GM12872 (cell line): ENCODE measurements around the gene CNPY1.

Experiments
- TF ChIP-seq, protein P1 (sequence below): IDR thresholded peaks from 3 replicates; pipeline ENCODE4 v1.5.1; 2011; ENCODE audit warnings: low read depth, mild to moderate bottlenecking, low read length, moderate library complexity; ENCODE audit not compliant: insufficient read depth

CNPY1 gene

DNA sequence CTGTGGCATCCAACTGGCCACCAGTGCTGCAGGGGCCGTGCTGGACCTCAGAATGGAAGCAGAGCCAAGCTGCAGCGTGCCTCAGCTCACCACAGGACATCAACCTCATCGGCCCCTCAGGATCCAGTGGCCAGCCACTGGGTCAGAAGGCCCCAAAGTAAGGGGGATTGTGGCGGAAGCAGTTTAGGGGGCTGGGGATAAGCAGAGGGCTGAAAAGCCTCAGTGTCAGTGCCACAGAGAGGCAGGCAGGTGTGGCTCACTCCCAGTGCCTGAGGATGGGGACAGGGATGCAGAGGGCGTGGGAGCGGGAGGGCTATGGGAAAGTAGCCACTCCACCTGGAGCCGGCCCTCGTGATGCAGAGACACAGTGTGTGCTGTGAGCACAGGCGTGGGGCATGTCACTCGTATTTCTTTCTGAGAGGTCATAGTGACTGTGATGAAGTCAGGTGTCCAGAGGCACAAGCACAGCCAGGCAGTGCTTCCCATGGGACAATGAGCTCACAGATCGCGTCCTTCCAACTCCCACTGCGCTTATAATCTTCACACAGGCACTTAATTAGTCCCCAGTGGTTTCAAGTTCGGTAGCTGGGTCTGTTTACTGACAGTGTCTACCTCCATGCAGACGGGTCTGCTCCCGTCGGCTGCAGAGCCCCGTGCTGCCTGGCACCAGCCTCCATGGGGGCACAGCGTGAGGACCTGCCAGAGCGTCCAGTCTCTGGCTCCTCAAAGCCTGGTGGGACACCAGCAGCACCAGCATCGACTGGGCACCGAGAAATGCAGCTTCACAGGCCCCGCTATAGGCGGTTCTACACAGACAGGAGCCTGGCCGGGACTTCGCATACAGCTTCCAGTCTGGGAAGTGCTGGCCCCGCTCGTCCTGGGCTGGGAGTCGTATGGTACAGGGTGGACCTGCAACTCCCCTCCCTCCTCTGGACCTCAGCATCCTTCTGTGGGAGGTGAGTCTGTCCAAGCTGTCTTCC lies 42.9 kb upstream of the CNPY1 start:
- TF ChIP-seq, protein P1, sequence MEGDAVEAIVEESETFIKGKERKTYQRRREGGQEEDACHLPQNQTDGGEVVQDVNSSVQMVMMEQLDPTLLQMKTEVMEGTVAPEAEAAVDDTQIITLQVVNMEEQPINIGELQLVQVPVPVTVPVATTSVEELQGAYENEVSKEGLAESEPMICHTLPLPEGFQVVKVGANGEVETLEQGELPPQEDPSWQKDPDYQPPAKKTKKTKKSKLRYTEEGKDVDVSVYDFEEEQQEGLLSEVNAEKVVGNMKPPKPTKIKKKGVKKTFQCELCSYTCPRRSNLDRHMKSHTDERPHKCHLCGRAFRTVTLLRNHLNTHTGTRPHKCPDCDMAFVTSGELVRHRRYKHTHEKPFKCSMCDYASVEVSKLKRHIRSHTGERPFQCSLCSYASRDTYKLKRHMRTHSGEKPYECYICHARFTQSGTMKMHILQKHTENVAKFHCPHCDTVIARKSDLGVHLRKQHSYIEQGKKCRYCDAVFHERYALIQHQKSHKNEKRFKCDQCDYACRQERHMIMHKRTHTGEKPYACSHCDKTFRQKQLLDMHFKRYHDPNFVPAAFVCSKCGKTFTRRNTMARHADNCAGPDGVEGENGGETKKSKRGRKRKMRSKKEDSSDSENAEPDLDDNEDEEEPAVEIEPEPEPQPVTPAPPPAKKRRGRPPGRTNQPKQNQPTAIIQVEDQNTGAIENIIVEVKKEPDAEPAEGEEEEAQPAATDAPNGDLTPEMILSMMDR = no peak

DNA sequence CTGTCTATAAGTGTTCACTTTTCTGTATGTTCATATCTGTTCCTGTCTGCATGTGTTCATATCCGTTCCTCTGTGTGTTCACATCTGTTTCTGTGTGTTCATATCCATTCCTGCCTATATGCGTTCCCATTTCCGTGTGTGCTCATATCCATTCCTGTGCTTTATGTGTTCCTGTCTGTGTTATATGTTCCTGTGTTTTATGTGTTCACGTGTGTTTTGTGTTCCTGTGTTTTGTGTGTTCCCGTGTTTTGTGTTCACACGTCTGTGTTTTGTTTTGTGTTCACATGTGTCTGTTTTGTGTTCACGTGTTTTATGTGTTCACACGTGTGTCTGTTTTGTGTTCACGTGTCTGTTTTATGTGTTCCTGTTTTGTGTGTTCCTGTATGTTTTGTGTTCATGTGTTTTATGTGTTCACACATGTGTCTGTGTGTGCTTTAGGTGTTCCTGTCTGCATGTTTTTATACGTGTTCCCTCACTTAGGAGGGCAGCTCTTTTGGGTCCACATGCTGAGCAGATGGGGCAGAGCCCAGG lies 42.2 kb upstream of the CNPY1 start:
- TF ChIP-seq, protein P1 = no peak

DNA sequence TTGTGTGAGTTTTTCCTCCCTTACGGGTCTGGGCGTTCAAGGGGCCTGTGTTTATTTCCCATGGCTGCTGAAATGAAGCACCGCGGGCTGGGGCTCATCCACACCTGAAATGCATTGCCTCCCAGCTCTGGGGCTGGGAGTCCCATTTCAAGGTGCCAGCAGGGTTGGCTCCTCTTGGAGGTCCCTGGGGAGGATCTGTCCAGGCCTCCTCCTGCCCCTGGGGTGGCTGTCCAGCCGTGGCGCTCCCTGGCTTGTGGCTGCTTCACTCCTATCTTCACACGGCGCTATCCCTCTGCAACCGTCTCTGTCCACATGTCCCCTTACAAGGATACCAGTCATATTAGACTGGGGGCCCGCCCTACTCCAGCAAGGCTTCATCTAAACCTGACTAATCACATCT lies 41.1 kb upstream of the CNPY1 start:
- TF ChIP-seq, protein P1 = no peak

DNA sequence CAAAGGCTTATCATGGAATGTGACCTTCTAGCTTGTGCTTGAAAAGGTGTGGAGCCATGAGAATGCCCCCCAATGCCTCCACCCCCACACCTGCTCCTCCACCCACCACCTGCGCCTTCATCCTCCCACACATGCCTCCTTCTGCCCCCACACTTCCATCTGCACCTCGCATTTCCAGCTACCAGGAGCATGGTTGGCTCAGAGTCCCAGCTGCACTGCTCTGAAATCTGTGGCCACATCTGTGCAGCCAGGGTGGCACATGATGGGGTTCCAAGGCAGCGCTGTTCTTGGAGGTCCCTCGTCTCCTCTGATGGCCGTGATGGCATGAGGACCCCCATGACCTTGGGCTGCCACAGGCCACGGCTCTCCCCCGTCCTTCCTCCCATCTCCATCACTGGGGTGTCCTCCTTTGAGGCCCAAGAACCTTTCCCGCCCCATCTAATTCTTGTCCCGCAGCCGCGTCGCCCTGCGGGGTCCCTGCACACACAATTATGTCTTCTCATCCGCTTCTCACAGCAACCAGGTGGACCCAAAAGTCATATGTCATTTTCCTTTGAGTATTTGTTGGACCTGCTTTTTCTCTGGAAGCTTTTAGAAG lies 40.6 kb upstream of the CNPY1 start:
- TF ChIP-seq, protein P1 = no peak

DNA sequence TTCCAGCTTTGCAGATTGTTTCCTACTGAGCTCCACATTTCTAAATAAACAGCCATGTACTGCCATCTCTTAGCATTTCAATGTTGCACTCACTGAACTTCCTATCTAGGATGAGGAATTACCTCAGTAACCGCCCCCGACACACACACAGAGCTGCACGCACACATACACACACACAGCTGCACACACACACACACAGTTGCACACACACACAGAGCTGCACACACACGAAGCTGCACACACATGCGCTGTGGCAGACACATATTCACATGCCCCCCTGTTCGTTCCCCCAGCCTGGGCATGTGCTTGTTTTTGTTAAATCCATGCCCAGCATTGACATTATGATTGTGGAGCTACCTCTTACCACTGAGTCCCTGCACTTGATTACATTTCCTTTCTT lies 39.6 kb upstream of the CNPY1 start:
- TF ChIP-seq, protein P1 = no peak

DNA sequence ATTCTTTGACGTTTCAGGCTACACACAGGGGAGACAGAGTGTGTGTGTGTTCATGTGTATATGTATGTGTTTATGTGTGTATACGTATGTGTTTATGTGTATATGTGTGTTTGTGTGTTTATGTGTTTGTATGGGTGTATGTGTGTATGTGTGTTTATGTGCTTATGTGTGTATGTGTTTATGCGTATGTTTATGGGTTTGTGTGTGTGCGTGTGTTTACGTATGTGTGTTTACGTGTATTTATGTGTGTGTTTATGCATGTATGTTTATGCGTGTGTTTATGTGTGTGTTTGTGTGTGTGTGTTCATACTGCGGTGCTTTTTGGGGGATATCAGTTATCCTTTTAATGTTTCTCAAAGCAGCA lies 39.2 kb upstream of the CNPY1 start:
- TF ChIP-seq, protein P1 = no peak

DNA sequence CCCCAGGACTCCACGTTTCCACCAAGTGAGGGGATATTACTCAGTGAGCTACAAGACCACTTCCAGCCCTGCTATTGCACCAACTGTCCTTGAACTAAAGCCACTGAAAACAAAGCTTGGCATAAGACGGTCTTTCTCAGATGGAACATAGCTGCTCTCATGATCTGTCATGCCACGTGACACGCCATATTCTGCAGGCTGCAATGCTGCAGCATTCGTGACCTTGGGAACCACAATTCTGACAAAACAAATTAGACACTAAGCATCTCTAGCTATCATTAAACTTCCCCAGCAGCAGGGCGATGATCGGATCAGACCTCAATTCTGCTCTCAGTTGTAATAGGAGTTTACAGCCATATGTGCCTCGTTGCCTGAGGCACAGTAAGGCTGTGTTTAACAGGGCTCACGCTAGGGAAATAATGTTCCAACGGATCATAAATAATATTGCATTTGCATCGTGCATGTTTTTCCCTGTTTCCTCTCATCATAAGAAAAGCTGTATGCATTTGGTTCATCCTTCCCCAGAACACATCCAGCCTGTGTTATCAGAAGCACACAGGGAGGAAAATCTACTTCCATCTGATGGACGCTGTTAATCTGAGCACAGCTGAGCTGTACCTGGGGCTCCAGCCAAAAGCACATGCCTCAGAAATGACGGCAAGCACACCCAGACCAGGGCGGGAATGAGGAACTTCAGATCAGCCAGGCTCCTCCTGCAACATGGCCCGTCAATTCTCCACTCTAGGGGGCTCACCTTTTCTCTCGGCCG lies 38.6 kb upstream of the CNPY1 start:
- TF ChIP-seq, protein P1 = no peak
